GM12878 (cell line): ENCODE results near the gene AXL. TPM values are rescaled to one million over a fixed set of nuclear protein-coding genes. Genes with fewer than 3 reads are reported as not detected.
A peak's percentile ranks its signal among the peaks of the same experiment; 100 is the strongest.

Experiments used
- ESRRA ChIP-seq: IDR thresholded peaks from 2 replicates; pipeline ENCODE4 v1.6.1; 2012; ENCODE audit warnings: mild to moderate bottlenecking, low read length, improper control_type of control experiment
- IKZF2 ChIP-seq, 2 experiments: fragments of 450-650 bp; IDR thresholded peaks; 2 replicates each; pipeline ENCODE4 v1.6.1; 2017; ENCODE audit warnings: mild to moderate bottlenecking in 2 of 2, moderate library complexity in 2 of 2
- polyA plus RNA-seq, 11 experiments: library from polyadenylated mRNA; depleted of rRNA in 4 of 11; unstranded in 6 of 11; stranded (reverse) in 5 of 11; fragments of >200 nt; fragmentation: Nextera tagmentation in 4 of 11; fragmentation: Illumina TruSeq in 1 of 11; extraction: Ambion mirVana in 4 of 11; extraction: Trizol in 1 of 11; gene quantifications; 1 replicate in 1 of 11; 2 replicates in 10 of 11; pipeline versions ENCODE4 v1.2.1 to v1.2.3, GENCODE V29; 2011 to 2016; ENCODE audit warnings: inconsistent platforms in 2 of 11, missing spikeins in 2 of 11, low read depth in 1 of 11
- total RNA-seq, 4 experiments: library from RNA; depleted of rRNA in 3 of 4; stranded (reverse); fragments of >200 nt in 3 of 4; fragmentation: Illumina TruSeq in 1 of 4; extraction: Trizol in 1 of 4; gene quantifications; 2 replicates each; pipeline versions ENCODE4 v1.2.1 to v1.2.3, GENCODE V29; 2013 to 2021
- TF ChIP-seq, protein P1 (sequence below): fragments of 450-650 bp; conservative IDR thresholded peaks from 2 replicates; pipeline ENCODE4 v1.6.1; 2017; ENCODE audit warnings: mild to moderate bottlenecking, moderate library complexity
- TF ChIP-seq, protein P2 (sequence below): IDR thresholded peaks from 2 replicates; pipeline ENCODE4 v1.6.1; 2012; ENCODE audit warnings: low read length, inconsistent platforms
- TF ChIP-seq, protein P3 (sequence below): fragments of 450-650 bp; IDR thresholded peaks from 2 replicates; pipeline ENCODE4 v1.6.1; 2017; ENCODE audit warnings: antibody characterized with exemption, mild to moderate bottlenecking, moderate library complexity

AXL gene
- total and polyA plus RNA-seq, 10 of the 15 experiments (the other 5 are each of a cell fraction or from before 2014, with no cell fraction given): under 0.01 to 0.33 (median 0.07) TPM; not detected in 4

GRCh38 chr19:41263850-41264580 lies 45.0 kb downstream of the AXL start, which contains the start of gene HNRNPUL1 (continued):
- TF ChIP-seq, protein P1, sequence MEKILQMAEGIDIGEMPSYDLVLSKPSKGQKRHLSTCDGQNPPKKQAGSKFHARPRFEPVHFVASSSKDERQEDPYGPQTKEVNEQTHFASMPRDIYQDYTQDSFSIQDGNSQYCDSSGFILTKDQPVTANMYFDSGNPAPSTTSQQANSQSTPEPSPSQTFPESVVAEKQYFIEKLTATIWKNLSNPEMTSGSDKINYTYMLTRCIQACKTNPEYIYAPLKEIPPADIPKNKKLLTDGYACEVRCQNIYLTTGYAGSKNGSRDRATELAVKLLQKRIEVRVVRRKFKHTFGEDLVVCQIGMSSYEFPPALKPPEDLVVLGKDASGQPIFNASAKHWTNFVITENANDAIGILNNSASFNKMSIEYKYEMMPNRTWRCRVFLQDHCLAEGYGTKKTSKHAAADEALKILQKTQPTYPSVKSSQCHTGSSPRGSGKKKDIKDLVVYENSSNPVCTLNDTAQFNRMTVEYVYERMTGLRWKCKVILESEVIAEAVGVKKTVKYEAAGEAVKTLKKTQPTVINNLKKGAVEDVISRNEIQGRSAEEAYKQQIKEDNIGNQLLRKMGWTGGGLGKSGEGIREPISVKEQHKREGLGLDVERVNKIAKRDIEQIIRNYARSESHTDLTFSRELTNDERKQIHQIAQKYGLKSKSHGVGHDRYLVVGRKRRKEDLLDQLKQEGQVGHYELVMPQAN: peak; percentile 86; the same call in 1 of the 2 replicates
- TF ChIP-seq, protein P2, sequence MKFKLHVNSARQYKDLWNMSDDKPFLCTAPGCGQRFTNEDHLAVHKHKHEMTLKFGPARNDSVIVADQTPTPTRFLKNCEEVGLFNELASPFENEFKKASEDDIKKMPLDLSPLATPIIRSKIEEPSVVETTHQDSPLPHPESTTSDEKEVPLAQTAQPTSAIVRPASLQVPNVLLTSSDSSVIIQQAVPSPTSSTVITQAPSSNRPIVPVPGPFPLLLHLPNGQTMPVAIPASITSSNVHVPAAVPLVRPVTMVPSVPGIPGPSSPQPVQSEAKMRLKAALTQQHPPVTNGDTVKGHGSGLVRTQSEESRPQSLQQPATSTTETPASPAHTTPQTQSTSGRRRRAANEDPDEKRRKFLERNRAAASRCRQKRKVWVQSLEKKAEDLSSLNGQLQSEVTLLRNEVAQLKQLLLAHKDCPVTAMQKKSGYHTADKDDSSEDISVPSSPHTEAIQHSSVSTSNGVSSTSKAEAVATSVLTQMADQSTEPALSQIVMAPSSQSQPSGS: no peak
- TF ChIP-seq, protein P3, sequence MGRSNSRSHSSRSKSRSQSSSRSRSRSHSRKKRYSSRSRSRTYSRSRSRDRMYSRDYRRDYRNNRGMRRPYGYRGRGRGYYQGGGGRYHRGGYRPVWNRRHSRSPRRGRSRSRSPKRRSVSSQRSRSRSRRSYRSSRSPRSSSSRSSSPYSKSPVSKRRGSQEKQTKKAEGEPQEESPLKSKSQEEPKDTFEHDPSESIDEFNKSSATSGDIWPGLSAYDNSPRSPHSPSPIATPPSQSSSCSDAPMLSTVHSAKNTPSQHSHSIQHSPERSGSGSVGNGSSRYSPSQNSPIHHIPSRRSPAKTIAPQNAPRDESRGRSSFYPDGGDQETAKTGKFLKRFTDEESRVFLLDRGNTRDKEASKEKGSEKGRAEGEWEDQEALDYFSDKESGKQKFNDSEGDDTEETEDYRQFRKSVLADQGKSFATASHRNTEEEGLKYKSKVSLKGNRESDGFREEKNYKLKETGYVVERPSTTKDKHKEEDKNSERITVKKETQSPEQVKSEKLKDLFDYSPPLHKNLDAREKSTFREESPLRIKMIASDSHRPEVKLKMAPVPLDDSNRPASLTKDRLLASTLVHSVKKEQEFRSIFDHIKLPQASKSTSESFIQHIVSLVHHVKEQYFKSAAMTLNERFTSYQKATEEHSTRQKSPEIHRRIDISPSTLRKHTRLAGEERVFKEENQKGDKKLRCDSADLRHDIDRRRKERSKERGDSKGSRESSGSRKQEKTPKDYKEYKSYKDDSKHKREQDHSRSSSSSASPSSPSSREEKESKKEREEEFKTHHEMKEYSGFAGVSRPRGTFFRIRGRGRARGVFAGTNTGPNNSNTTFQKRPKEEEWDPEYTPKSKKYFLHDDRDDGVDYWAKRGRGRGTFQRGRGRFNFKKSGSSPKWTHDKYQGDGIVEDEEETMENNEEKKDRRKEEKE: no peak
- peak; percentile 10 to 42; a peak in 3 of 4 replicates for TF ChIP-seq IKZF2 (IDR thresholded peaks at IDR 0.05)
- no peak for TF ChIP-seq ESRRA
